H1 (cell line): Measurements from ENCODE around the gene PTRH1. TPM values are rescaled to one million over a fixed set of nuclear protein-coding genes. Genes with fewer than 3 reads are reported as not detected.

Source experiments
- EGR1 ChIP-seq: IDR thresholded peaks from 2 replicates; pipeline ENCODE4 v1.6.1; 2011; ENCODE audit warnings: low read depth, low read length, borderline replicate concordance
- KDM4A ChIP-seq: IDR thresholded peaks from one replicate; pipeline ENCODE4 v1.7.1; 2012; ENCODE audit warnings: low read depth, mild to moderate bottlenecking, moderate library complexity, low read length, inconsistent platforms; ENCODE audit not compliant: severe bottlenecking
- SRF ChIP-seq: IDR thresholded peaks from 2 replicates; pipeline ENCODE4 v1.6.1; 2011; ENCODE audit warnings: mild to moderate bottlenecking, low read depth, low read length, moderate library complexity
- SUZ12 ChIP-seq: fragments of 200-600 bp; sonication (generic); IDR thresholded peaks from 2 replicates; pipeline ENCODE4 v1.6.1; 2012; ENCODE audit warnings: mild to moderate bottlenecking, inconsistent platforms, low read length, moderate library complexity, mixed read lengths
- polyA plus RNA-seq, 7 experiments: library from polyadenylated mRNA; depleted of rRNA in 3 of 7; stranded (reverse) in 5 of 7; unstranded in 2 of 7; fragments of >200 nt in 5 of 7; fragments of 200-250 nt in 2 of 7; gene quantifications; 1 replicate in 5 of 7; 2 replicates in 1 of 7; 4 replicates in 1 of 7; pipeline versions ENCODE4 v1.2.1 to v1.2.3, GENCODE V29; 2011 to 2013; ENCODE audit warnings: missing spikeins in 2 of 7, mixed read lengths in 2 of 7
- total RNA-seq: library from RNA; stranded (reverse); fragmentation: NEBNext Ultra II Directional; extraction: Animal tissue kit (Norgen Biotek cat#: 25700); gene quantifications from 2 replicates; pipeline ENCODE4 v1.2.1, GENCODE V29; 2021

The PTRH1 gene
- total and polyA plus RNA-seq, 2 of the 8 experiments (the other 6 are each of a cell fraction or from before 2014, with no cell fraction given) = 11.1 to 19.8 TPM

- no peak for TF ChIP-seq KDM4A
- TF ChIP-seq SUZ12 = no peak
- TF ChIP-seq SRF = no peak
- TF ChIP-seq EGR1 = no peak
Measured at GRCh38 chr9:127728808-127729207, 13.3 kb upstream of the PTRH1 start (continued).
